HEK293 (cell line): ENCODE results near the gene ARPC2.
A peak's percentile ranks its signal among the peaks of the same experiment; 100 is the strongest.

Source experiments
- CTCF ChIA-PET: fragments of 350-600 bp; formaldehyde crosslinking; extraction: SDS; loops from one replicate; lab custom pipeline; 2021; ENCODE audit warnings: antibody characterized with exemption; lab: Yijun Ruan, JAX
- POLR2A ChIA-PET: fragments of 300-600 bp; formaldehyde crosslinking; extraction: SDS; loops from one replicate; lab custom pipeline; 2020; ENCODE audit warnings: antibody characterized with exemption, inconsistent platforms; lab: Yijun Ruan, JAX
- H3K27ac ChIP-seq: fragments of 200-500 bp; sonication (Bioruptor generic); 2 replicates; pipeline ENCODE4 v1.5.1; 2014; ENCODE audit warnings: low read depth, low read length, control low read depth, inconsistent platforms; ENCODE audit errors: extremely low read depth
- H3K36me3 ChIP-seq, 2 experiments: fragments of 200-500 bp in 1 of 2; sonication (Bioruptor generic) in 1 of 2; 1 replicate in 1 of 2; 2 replicates in 1 of 2; pipeline ENCODE4 v1.5.1; 2014 to 2017; ENCODE audit warnings: inconsistent platforms in 2 of 2, low read length in 2 of 2; ENCODE audit not compliant: control insufficient read depth in 2 of 2, insufficient read depth in 1 of 2
- H3K4me1 ChIP-seq: fragments of 200-500 bp; sonication (Bioruptor generic); 2 replicates; pipeline ENCODE4 v1.5.1; 2014; ENCODE audit warnings: mild to moderate bottlenecking, low read length, inconsistent platforms; ENCODE audit not compliant: control insufficient read depth, insufficient read depth
- H3K4me3 ChIP-seq: 2 replicates; pipeline ENCODE4 v1.5.1; 2011; ENCODE audit warnings: low read depth, mild to moderate bottlenecking, control low read depth, low read length, moderate library complexity
- H3K9me3 ChIP-seq: fragments of 200-500 bp; sonication (Bioruptor generic); 2 replicates; pipeline ENCODE4 v1.5.1; 2014; ENCODE audit warnings: low read depth, low read length, inconsistent platforms; ENCODE audit not compliant: control insufficient read depth, insufficient read depth
- GFI1B ChIP-seq: fragments of 450-650 bp; formaldehyde crosslinking; IDR thresholded peaks from 2 replicates; pipeline ENCODE4 v1.5.1; 2016; ENCODE audit warnings: missing biosample characterization, missing genetic modification characterization
- KLF10 ChIP-seq: fragments of 450-650 bp; IDR thresholded peaks from 2 replicates; pipeline ENCODE4 v1.5.1; 2018; ENCODE audit warnings: missing biosample characterization, mild to moderate bottlenecking, missing genetic modification characterization
- KLF8 ChIP-seq: fragments of 450-650 bp; formaldehyde crosslinking; IDR thresholded peaks from 2 replicates; pipeline ENCODE4 v1.5.1; 2016; ENCODE audit warnings: missing biosample characterization, missing genetic modification characterization
- PBX3 ChIP-seq: sonication (generic); formaldehyde crosslinking; IDR thresholded peaks from 2 replicates; pipeline ENCODE4 v1.8.1; 2022; ENCODE audit warnings: mild to moderate bottlenecking, moderate library complexity, missing genetic modification reagents
- ZBTB21 ChIP-seq: fragments of 450-650 bp; formaldehyde crosslinking; IDR thresholded peaks from 2 replicates; pipeline ENCODE4 v1.5.1; 2017; ENCODE audit warnings: missing biosample characterization, missing genetic modification characterization
- ZBTB8A ChIP-seq: fragments of 450-650 bp; formaldehyde crosslinking; IDR thresholded peaks from 2 replicates; pipeline ENCODE4 v1.5.1; 2016; ENCODE audit warnings: missing biosample characterization, missing genetic modification characterization
- ZFHX2 ChIP-seq: fragments of 450-650 bp; formaldehyde crosslinking; conservative IDR thresholded peaks from 2 replicates; pipeline ENCODE4 v1.5.1; 2016; ENCODE audit warnings: missing biosample characterization, missing genetic modification characterization
- ZIC2 ChIP-seq: fragments of 450-650 bp; formaldehyde crosslinking; IDR thresholded peaks from 2 replicates; pipeline ENCODE4 v1.5.1; 2016; ENCODE audit warnings: missing biosample characterization, missing genetic modification characterization
- ZNF266 ChIP-seq: fragments of 450-650 bp; formaldehyde crosslinking; IDR thresholded peaks from 2 replicates; pipeline ENCODE4 v1.5.1; 2016; ENCODE audit warnings: missing biosample characterization, missing genetic modification characterization, low read depth
- ZNF292 ChIP-seq: fragments of 450-650 bp; formaldehyde crosslinking; IDR thresholded peaks from 2 replicates; pipeline ENCODE4 v1.5.1; 2016; ENCODE audit warnings: low read depth, missing biosample characterization, missing genetic modification characterization, borderline replicate concordance
- ZNF544 ChIP-seq: fragments of 450-650 bp; formaldehyde crosslinking; IDR thresholded peaks from 2 replicates; pipeline ENCODE4 v1.5.0; 2017; ENCODE audit warnings: missing biosample characterization, missing genetic modification characterization
- ZNF560 ChIP-seq: fragments of 450-650 bp; formaldehyde crosslinking; IDR thresholded peaks from 2 replicates; pipeline ENCODE4 v1.5.1; 2017; ENCODE audit warnings: missing biosample characterization, missing genetic modification characterization, borderline replicate concordance
- ZNF571 ChIP-seq: fragments of 450-650 bp; formaldehyde crosslinking; IDR thresholded peaks from 2 replicates; pipeline ENCODE4 v1.5.0; 2017; ENCODE audit warnings: missing biosample characterization, missing genetic modification characterization
- ZNF580 ChIP-seq: fragments of 450-650 bp; formaldehyde crosslinking; IDR thresholded peaks from 2 replicates; pipeline ENCODE4 v1.5.1; 2016; ENCODE audit warnings: missing biosample characterization, missing genetic modification characterization
- ZNF629 ChIP-seq: fragments of 450-650 bp; formaldehyde crosslinking; IDR thresholded peaks from 2 replicates; pipeline ENCODE4 v1.5.1; 2017; ENCODE audit warnings: missing biosample characterization, missing genetic modification characterization
- ZNF670 ChIP-seq: fragments of 450-650 bp; formaldehyde crosslinking; IDR thresholded peaks from 2 replicates; pipeline ENCODE4 v1.5.1; 2016; ENCODE audit warnings: missing biosample characterization, missing genetic modification characterization, low read depth
- ZNF791 ChIP-seq: fragments of 450-650 bp; formaldehyde crosslinking; IDR thresholded peaks from 2 replicates; pipeline ENCODE4 v1.5.1; 2016; ENCODE audit warnings: missing biosample characterization, missing genetic modification characterization
- TF ChIP-seq, protein P1 (sequence below): fragments of 450-650 bp; IDR thresholded peaks from 2 replicates; pipeline ENCODE4 v1.5.1; 2018; ENCODE audit warnings: missing biosample characterization, missing genetic modification characterization
- TF ChIP-seq, protein P2 (sequence below): fragments of 450-650 bp; formaldehyde crosslinking; IDR thresholded peaks from 2 replicates; pipeline ENCODE4 v1.5.1; 2016; ENCODE audit warnings: missing biosample characterization, missing genetic modification characterization
- TF ChIP-seq, protein P3 (sequence below): fragments of 450-650 bp; formaldehyde crosslinking; IDR thresholded peaks from 2 replicates; pipeline ENCODE4 v1.5.1; 2017; ENCODE audit warnings: missing biosample characterization, missing genetic modification characterization
- TF ChIP-seq, protein P4 (sequence below): fragments of 450-650 bp; formaldehyde crosslinking; IDR thresholded peaks from 2 replicates; pipeline ENCODE4 v1.5.1; 2016; ENCODE audit warnings: missing biosample characterization, missing genetic modification characterization

Gene ARPC2

GRCh38 chr2:218245214-218245613, 28.2 kb downstream of the ARPC2 start:
- ChIA-PET POLR2A (no interaction called here), CTCF (interaction anchor here (2.1 to 3.0 kb wide), 2 partner anchors 12 to 15 kb away, joined by 7 to 12 read pairs; no protein-coding TSS in a partner anchor)
- Histone ChIP-seq H3K36me3 (peaks cover 73 to 100% of the 10 kb centered on the region in 2 experiments), H3K27ac (no peak overlapping the region), H3K4me1 (no peaks in the 10 kb centered on the region), H3K4me3 (no peak overlapping the region), H3K9me3 (no peaks in the 10 kb centered on the region)
- no peak for TF ChIP-seq ZNF670
- peak; percentile 57 for TF ChIP-seq ZIC2
- no peak for TF ChIP-seq ZNF629 (tag by site-specific recombination)
- no peak for TF ChIP-seq KLF10 (tag by site-specific recombination)

- no peak overlapping the region for H3K27ac ChIP-seq
- no peak overlapping the region for H3K4me3 ChIP-seq
- H3K9me3 ChIP-seq, result no peaks in the 10 kb centered on the region
- H3K36me3 ChIP-seq, result peaks cover 60 to 100% of the 10 kb centered on the region in 2 experiments
- POLR2A ChIA-PET, result no interaction called here
- H3K4me1 ChIP-seq, result no peaks in the 10 kb centered on the region
- TF ChIP-seq ZNF791 (tag by site-specific recombination) (no peak), ZBTB21 (no peak), GFI1B (tag by site-specific recombination) (no peak), ZFHX2 (tag by site-specific recombination) (no peak)
- CTCF ChIA-PET, result interaction anchor here (0.7 kb wide), 1 partner anchor 314 kb away, joined by 4 read pairs; no protein-coding TSS in a partner anchor
These were observed 32.7 kb downstream of the ARPC2 start for GRCh38 chr2:218249691-218250090.

- no peak overlapping the region for H3K27ac ChIP-seq
- H3K36me3 ChIP-seq, result peaks cover 51 to 92% of the 10 kb centered on the region in 2 experiments
- H3K4me3 ChIP-seq, result no peak overlapping the region
- POLR2A ChIA-PET, result no interaction called here
- no peaks in the 10 kb centered on the region for H3K9me3 ChIP-seq
- no peaks in the 10 kb centered on the region for H3K4me1 ChIP-seq
- CTCF ChIA-PET, result interaction anchor here (1.0 to 1.1 kb wide), 2 partner anchors 10 to 23 kb away, joined by 3 to 7 read pairs; no protein-coding TSS in a partner anchor
- TF ChIP-seq ZNF580 (no peak), ZBTB8A (tag by site-specific recombination) (no peak), KLF8 (tag by site-specific recombination) (no peak), PBX3 (CRISPR knock-in tag) (no peak), ZNF560 (tag by site-specific recombination) (no peak), ZNF266 (no peak), ZNF571 (tag by site-specific recombination) (no peak), ZNF292 (no peak), ZNF544 (tag by site-specific recombination) (no peak)
- TF ChIP-seq, protein P1, sequence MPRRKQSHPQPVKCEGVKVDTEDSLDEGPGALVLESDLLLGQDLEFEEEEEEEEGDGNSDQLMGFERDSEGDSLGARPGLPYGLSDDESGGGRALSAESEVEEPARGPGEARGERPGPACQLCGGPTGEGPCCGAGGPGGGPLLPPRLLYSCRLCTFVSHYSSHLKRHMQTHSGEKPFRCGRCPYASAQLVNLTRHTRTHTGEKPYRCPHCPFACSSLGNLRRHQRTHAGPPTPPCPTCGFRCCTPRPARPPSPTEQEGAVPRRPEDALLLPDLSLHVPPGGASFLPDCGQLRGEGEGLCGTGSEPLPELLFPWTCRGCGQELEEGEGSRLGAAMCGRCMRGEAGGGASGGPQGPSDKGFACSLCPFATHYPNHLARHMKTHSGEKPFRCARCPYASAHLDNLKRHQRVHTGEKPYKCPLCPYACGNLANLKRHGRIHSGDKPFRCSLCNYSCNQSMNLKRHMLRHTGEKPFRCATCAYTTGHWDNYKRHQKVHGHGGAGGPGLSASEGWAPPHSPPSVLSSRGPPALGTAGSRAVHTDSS, result no peak
- TF ChIP-seq, protein P2, sequence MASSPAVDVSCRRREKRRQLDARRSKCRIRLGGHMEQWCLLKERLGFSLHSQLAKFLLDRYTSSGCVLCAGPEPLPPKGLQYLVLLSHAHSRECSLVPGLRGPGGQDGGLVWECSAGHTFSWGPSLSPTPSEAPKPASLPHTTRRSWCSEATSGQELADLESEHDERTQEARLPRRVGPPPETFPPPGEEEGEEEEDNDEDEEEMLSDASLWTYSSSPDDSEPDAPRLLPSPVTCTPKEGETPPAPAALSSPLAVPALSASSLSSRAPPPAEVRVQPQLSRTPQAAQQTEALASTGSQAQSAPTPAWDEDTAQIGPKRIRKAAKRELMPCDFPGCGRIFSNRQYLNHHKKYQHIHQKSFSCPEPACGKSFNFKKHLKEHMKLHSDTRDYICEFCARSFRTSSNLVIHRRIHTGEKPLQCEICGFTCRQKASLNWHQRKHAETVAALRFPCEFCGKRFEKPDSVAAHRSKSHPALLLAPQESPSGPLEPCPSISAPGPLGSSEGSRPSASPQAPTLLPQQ (tag by site-specific recombination), result no peak
- TF ChIP-seq, protein P3, sequence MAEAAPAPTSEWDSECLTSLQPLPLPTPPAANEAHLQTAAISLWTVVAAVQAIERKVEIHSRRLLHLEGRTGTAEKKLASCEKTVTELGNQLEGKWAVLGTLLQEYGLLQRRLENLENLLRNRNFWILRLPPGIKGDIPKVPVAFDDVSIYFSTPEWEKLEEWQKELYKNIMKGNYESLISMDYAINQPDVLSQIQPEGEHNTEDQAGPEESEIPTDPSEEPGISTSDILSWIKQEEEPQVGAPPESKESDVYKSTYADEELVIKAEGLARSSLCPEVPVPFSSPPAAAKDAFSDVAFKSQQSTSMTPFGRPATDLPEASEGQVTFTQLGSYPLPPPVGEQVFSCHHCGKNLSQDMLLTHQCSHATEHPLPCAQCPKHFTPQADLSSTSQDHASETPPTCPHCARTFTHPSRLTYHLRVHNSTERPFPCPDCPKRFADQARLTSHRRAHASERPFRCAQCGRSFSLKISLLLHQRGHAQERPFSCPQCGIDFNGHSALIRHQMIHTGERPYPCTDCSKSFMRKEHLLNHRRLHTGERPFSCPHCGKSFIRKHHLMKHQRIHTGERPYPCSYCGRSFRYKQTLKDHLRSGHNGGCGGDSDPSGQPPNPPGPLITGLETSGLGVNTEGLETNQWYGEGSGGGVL (tag by site-specific recombination), result no peak
- TF ChIP-seq, protein P4, sequence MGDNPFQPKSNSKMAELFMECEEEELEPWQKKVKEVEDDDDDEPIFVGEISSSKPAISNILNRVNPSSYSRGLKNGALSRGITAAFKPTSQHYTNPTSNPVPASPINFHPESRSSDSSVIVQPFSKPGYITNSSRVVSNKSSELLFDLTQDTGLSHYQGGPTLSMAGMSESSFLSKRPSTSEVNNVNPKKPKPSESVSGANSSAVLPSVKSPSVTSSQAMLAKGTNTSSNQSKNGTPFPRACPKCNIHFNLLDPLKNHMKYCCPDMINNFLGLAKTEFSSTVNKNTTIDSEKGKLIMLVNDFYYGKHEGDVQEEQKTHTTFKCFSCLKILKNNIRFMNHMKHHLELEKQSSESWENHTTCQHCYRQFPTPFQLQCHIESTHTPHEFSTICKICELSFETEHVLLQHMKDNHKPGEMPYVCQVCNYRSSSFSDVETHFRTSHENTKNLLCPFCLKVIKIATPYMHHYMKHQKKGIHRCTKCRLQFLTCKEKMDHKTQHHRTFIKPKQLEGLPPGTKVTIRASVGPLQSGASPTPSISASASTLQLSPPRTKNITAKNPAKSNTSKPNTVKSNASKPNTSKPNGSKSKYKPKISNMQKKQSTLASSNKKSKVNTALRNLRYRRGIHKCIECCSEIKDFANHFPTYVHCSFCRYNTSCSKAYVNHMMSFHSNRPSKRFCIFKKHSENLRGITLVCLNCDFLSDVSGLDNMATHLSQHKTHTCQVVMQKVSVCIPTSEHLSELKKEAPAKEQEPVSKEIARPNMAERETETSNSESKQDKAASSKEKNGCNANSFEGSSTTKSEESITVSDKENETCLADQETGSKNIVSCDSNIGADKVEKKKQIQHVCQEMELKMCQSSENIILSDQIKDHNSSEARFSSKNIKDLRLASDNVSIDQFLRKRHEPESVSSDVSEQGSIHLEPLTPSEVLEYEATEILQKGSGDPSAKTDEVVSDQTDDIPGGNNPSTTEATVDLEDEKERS (tag by site-specific recombination), result no peak
These were observed 35.7 kb downstream of the ARPC2 start for GRCh38 chr2:218252509-218253231.
